Measurements from ENCODE around the gene RNF112.

GRCh38 chr17:19410091-19410490 is 941 bp upstream of the RNF112 start:
- TF ChIP-seq CTCF (IDR thresholded peaks at IDR 0.05) (no peak), POLR2A (IDR thresholded peaks at IDR 0.05) (no peak)

Measured in right lobe of liver (tissue), 4 donors.